Measurements from ENCODE around the gene ANO1. TPM values are rescaled to one million over a fixed set of nuclear protein-coding genes. Genes with fewer than 3 reads are reported as not detected.

ANO1 gene
- polyA plus RNA-seq, 3 donors = not detected

DNA sequence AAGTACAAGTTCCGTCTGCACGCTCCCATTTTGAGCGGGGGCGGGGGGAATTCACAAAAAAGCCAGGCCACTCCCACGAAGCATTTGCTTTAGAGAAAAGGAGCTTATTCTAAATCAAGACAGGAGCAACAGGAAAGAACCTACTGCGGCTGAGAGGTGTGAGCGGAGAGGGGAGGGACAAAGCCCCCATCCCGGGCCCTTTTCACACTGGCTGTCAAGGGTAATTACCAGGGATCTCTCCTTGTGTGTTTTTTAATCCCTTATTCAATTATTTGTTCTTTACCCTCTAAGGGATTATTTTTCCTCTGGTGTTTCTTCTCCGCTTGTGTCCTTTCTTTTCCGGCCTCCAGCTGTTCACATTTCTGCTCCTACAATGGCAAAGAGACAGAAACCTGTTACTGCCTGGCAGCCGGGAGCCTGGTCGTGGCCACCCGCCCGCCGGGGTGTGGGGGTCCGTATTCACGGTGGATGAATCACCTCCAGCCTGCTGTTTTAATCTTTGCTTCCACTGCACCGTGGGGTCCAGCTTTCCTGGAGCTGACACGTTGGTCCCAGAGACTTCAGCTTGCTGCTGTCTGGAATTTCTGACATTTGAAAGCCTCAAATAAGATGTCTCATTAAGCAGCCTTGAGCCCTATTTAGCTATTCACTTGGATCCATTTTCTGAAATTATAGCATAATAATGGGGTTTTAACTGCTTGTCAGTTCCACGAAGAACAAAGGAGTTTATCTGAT is 63.5 kb downstream of the ANO1 start:
- no peaks in the 10 kb centered on the region for H3K4me1 Mint-ChIP-seq
- Histone ChIP-seq H3K27ac (ENCODE audit: low read depth in 1 of 2, low read length in 2 of 2) (no peak overlapping the region), H3K4me1 (ENCODE audit: control insufficient read depth in 1 of 2, insufficient read depth in 2 of 2, low read length in 2 of 2) (no peaks in the 10 kb centered on the region), H3K79me2 (ENCODE audit: insufficient read depth, low read length) (no peaks in the 10 kb centered on the region), H4K20me1 (ENCODE audit: insufficient read depth, low read length) (no peaks in the 10 kb centered on the region), H3K9me3 (replicated peaks in 1 of 2; ENCODE audit: control insufficient read depth in 1 of 2, insufficient read depth in 1 of 2, low read length in 2 of 2) (peaks cover 0 to 4% of the 10 kb centered on the region in 2 donors), H3K36me3 (replicated peaks in 1 of 2; ENCODE audit: control insufficient read depth in 1 of 2, insufficient read depth in 2 of 2, low read length in 2 of 2) (no peaks in the 10 kb centered on the region), H3K4me3 (replicated peaks in 1 of 3; ENCODE audit: low read depth in 2 of 3, low read length in 3 of 3) (no peak overlapping the region), H2AFZ (ENCODE audit: insufficient read depth, low read depth, low read length, poor library complexity, severe bottlenecking) (no peak overlapping the region), H3K4me2 (replicated peaks; ENCODE audit: extremely low read depth, low read length, poor library complexity, severe bottlenecking) (no peak overlapping the region), H3K27me3 (ENCODE audit: control insufficient read depth in 2 of 2, insufficient read depth in 2 of 2, low read length in 2 of 2) (peaks cover 13 to 31% of the 10 kb centered on the region in 2 donors), H3K9ac (ENCODE audit: insufficient read depth, low read length, poor library complexity, severe bottlenecking) (no peak overlapping the region)
- no peaks in the 10 kb centered on the region for H3K36me3 Mint-ChIP-seq
- peak overlapping the region in 1 of 2 donors; percentile 39 for H3K4me3 Mint-ChIP-seq
- peaks cover 0 to 3% (median 0%) of the 10 kb centered on the region in 7 donors for H3K9me3 Mint-ChIP-seq
- intact Hi-C loops (cut with micrococcal nuclease) = no loop called here
- H3K27me3 Mint-ChIP-seq (ENCODE audit: low read depth in 3 of 3) = peaks cover 29 to 52% (median 42%) of the 10 kb centered on the region in 3 donors
- no peak overlapping the region for H3K27ac Mint-ChIP-seq
- 18% methylated on average over 9 of the region's 20 CpGs for WGBS (ENCODE audit: insufficient coverage)
- no peak for DNase-seq
- TF ChIP-seq, protein P1, sequence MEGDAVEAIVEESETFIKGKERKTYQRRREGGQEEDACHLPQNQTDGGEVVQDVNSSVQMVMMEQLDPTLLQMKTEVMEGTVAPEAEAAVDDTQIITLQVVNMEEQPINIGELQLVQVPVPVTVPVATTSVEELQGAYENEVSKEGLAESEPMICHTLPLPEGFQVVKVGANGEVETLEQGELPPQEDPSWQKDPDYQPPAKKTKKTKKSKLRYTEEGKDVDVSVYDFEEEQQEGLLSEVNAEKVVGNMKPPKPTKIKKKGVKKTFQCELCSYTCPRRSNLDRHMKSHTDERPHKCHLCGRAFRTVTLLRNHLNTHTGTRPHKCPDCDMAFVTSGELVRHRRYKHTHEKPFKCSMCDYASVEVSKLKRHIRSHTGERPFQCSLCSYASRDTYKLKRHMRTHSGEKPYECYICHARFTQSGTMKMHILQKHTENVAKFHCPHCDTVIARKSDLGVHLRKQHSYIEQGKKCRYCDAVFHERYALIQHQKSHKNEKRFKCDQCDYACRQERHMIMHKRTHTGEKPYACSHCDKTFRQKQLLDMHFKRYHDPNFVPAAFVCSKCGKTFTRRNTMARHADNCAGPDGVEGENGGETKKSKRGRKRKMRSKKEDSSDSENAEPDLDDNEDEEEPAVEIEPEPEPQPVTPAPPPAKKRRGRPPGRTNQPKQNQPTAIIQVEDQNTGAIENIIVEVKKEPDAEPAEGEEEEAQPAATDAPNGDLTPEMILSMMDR (IDR thresholded peaks at IDR 0.05) = no peak

DNA sequence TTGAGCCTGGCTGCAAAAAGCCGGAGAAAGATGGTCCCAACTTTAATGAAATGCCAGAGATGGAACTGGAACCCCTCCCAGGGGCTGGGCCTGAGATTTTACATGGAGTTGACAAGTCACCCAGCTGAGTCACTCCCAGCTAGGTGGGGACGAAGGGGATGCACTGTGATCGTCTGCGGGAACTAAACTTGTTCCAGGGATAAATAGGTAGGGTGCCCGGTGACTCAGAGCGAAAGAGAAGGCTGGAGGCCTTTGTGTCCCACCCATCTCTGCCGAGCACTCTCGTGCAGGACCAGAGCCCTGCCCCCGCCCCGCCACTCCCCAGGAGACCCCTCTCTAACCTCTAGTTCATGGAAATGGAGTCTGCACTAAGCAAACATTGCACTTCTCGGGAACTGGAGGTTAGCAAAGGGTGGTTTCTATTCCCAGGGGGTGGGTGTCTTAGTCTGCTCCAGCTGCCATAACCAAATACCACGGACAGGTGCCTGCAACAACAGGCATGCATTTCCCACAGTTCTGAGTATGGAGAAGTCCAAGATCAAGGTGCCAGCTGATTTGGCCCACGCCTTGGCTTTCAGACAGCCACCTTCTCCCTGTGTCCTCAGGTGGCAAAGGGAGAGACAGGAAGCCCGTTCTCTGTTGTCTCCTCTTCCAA is 64.2 kb downstream of the ANO1 start:
- Mint-ChIP-seq H3K4me3 (no peak overlapping the region), H3K27ac (no peak overlapping the region), H3K27me3 (ENCODE audit: low read depth in 3 of 3) (peaks cover 29 to 58% (median 46%) of the 10 kb centered on the region in 3 donors), H3K4me1 (no peaks in the 10 kb centered on the region), H3K36me3 (no peaks in the 10 kb centered on the region), H3K9me3 (peaks cover 0 to 3% (median 0%) of the 10 kb centered on the region in 7 donors)
- peaks cover 13 to 31% of the 10 kb centered on the region in 2 donors for H3K27me3 ChIP-seq (ENCODE audit: control insufficient read depth in 2 of 2, insufficient read depth in 2 of 2, low read length in 2 of 2)
- H3K79me2 ChIP-seq (ENCODE audit: insufficient read depth, low read length) = no peaks in the 10 kb centered on the region
- H3K4me1 ChIP-seq (ENCODE audit: control insufficient read depth in 1 of 2, insufficient read depth in 2 of 2, low read length in 2 of 2) = no peaks in the 10 kb centered on the region
- peaks cover 0 to 4% of the 10 kb centered on the region in 2 donors for H3K9me3 ChIP-seq (replicated peaks in 1 of 2; ENCODE audit: control insufficient read depth in 1 of 2, insufficient read depth in 1 of 2, low read length in 2 of 2)
- no peaks in the 10 kb centered on the region for H4K20me1 ChIP-seq (ENCODE audit: insufficient read depth, low read length)
- intact Hi-C loops (cut with micrococcal nuclease) = no loop called here
- no peak overlapping the region for H3K9ac ChIP-seq (ENCODE audit: insufficient read depth, low read length, poor library complexity, severe bottlenecking)
- H3K4me2 ChIP-seq (replicated peaks; ENCODE audit: extremely low read depth, low read length, poor library complexity, severe bottlenecking) = no peak overlapping the region
- DNase-seq = no peak
- TF ChIP-seq, protein P1 (IDR thresholded peaks at IDR 0.05) = no peak
- H2AFZ ChIP-seq (ENCODE audit: insufficient read depth, low read depth, low read length, poor library complexity, severe bottlenecking) = no peak overlapping the region
- WGBS (ENCODE audit: insufficient coverage) = 19% methylated on average over 3 of the region's 14 CpGs
- H3K4me3 ChIP-seq (replicated peaks in 1 of 3; ENCODE audit: low read depth in 2 of 3, low read length in 3 of 3) = no peak overlapping the region
- H3K36me3 ChIP-seq (replicated peaks in 1 of 2; ENCODE audit: control insufficient read depth in 1 of 2, insufficient read depth in 2 of 2, low read length in 2 of 2) = no peaks in the 10 kb centered on the region
- H3K27ac ChIP-seq (ENCODE audit: low read depth in 1 of 2, low read length in 2 of 2) = no peak overlapping the region
